PC-3 (cell line): ENCODE data around the gene NPSR1.

Experiments used
- EZH2 ChIP-seq: fragments of 300-600 bp; sonication (generic); IDR thresholded peaks from one replicate; pipeline ENCODE4 v1.6.1; 2017; ENCODE audit warnings: antibody characterized with exemption, mild to moderate bottlenecking, low read length; ENCODE audit not compliant: unreplicated experiment
- EZH2phosphoT487 ChIP-seq: fragments of 300-600 bp; sonication (generic); IDR thresholded peaks from 2 replicates; pipeline ENCODE4 v1.6.1; 2018; ENCODE audit warnings: mild to moderate bottlenecking, antibody characterized with exemption, low read length, borderline replicate concordance
- TF ChIP-seq, protein P1 (sequence below): fragments of 300-600 bp; sonication (generic); conservative IDR thresholded peaks from 2 replicates; pipeline ENCODE4 v1.5.1; 2017; ENCODE audit warnings: antibody characterized with exemption, low read depth, mild to moderate bottlenecking, low read length

DNA sequence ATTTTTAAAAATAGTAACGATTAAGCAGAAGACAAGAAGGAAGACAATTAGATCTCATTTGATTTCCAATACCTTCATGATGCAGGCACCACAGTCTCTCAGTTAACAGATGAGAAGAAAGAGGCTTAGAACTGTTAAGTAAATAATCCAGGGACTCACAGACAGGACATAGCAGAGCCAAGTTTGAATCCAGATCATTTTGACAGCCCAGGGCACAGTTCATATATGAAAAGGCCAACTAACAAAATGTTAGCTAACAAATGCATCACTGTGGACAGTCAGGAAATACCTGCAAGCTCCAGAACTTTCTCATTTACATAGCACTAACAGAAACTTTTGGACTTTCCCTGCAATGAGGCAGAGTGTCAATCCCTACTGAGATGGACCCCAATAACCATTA is 4.2 kb upstream of the NPSR1 start:
- TF ChIP-seq, protein P1, sequence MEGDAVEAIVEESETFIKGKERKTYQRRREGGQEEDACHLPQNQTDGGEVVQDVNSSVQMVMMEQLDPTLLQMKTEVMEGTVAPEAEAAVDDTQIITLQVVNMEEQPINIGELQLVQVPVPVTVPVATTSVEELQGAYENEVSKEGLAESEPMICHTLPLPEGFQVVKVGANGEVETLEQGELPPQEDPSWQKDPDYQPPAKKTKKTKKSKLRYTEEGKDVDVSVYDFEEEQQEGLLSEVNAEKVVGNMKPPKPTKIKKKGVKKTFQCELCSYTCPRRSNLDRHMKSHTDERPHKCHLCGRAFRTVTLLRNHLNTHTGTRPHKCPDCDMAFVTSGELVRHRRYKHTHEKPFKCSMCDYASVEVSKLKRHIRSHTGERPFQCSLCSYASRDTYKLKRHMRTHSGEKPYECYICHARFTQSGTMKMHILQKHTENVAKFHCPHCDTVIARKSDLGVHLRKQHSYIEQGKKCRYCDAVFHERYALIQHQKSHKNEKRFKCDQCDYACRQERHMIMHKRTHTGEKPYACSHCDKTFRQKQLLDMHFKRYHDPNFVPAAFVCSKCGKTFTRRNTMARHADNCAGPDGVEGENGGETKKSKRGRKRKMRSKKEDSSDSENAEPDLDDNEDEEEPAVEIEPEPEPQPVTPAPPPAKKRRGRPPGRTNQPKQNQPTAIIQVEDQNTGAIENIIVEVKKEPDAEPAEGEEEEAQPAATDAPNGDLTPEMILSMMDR: no peak
- TF ChIP-seq EZH2: no peak
- no peak for TF ChIP-seq EZH2phosphoT487
